WTC11 (cell line): ENCODE results near the gene CLDN5.

ENCODE experiments used
- ATF1 ChIP-seq: sonication (generic); formaldehyde crosslinking; IDR thresholded peaks from 2 replicates; pipeline ENCODE4 v1.8.1; 2023; ENCODE audit warnings: mild to moderate bottlenecking, moderate library complexity, missing genetic modification reagents
- CTCF ChIP-seq: fragments of 200-600 bp; IDR thresholded peaks from 2 replicates; pipeline ENCODE4 v1.8.0; 2022; ENCODE audit warnings: antibody characterized with exemption
- E2F1 ChIP-seq: sonication (generic); formaldehyde crosslinking; IDR thresholded peaks from 2 replicates; pipeline ENCODE4 v1.8.0; 2022; ENCODE audit warnings: mild to moderate bottlenecking, missing genetic modification reagents
- FOXK1 ChIP-seq: sonication (generic); formaldehyde crosslinking; IDR thresholded peaks from 2 replicates; pipeline ENCODE4 v1.8.0; 2022; ENCODE audit warnings: mild to moderate bottlenecking, moderate library complexity, missing genetic modification reagents
- JUN ChIP-seq: sonication (generic); formaldehyde crosslinking; IDR thresholded peaks from 2 replicates; pipeline ENCODE4 v1.8.0; 2023; ENCODE audit warnings: mild to moderate bottlenecking, missing genetic modification reagents
- TEAD1 ChIP-seq: sonication (generic); formaldehyde crosslinking; IDR thresholded peaks from 2 replicates; pipeline ENCODE4 v1.8.0; 2022; ENCODE audit warnings: mild to moderate bottlenecking, missing genetic modification reagents
- TP53 ChIP-seq: sonication (generic); formaldehyde crosslinking; IDR thresholded peaks from 2 replicates; pipeline ENCODE4 v1.8.1; 2023; ENCODE audit warnings: mild to moderate bottlenecking, missing genetic modification reagents
- USF1 ChIP-seq: sonication (generic); formaldehyde crosslinking; IDR thresholded peaks from 2 replicates; pipeline ENCODE4 v1.8.0; 2022; ENCODE audit warnings: mild to moderate bottlenecking, missing genetic modification reagents
- ZNF532 ChIP-seq: fragments of 250-450 bp; sonication (Bioruptor Pico); IDR thresholded peaks from 2 replicates; pipeline ENCODE4 v1.9.0; 2021; ENCODE audit warnings: mild to moderate bottlenecking, borderline replicate concordance

GRCh38 chr22:19553201-19553600 lies 29.0 kb upstream of the CLDN5 start:
- TF ChIP-seq TP53 (no peak), ATF1 (CRISPR knock-in tag) (no peak), JUN (CRISPR knock-in tag) (no peak), FOXK1 (CRISPR knock-in tag) (no peak), USF1 (CRISPR knock-in tag) (no peak), ZNF532 (CRISPR knock-in tag) (no peak), CTCF (no peak), E2F1 (no peak), TEAD1 (no peak)
